DND-41 (cell line): Measurements from ENCODE around the gene TRAPPC10.

ENCODE experiments used
- ATAC-seq: fragments of 200-7000 bp; cut with Tn5 transposase; 3 replicates; pipeline ENCODE4 v1.9.1; 2021; ENCODE audit warnings: low read depth; ENCODE audit not compliant: insufficient read depth
- DNase-seq: peaks from one replicate; pipeline ENCODE4 v3.0.0-alpha.2; 2020
- H2AFZ ChIP-seq: 2 replicates; pipeline ENCODE4 v1.6.0; 2012; ENCODE audit warnings: low read depth, low read length
- H3K27ac ChIP-seq: 2 replicates; pipeline ENCODE4 v1.5.1; 2012; ENCODE audit warnings: low read length, inconsistent platforms
- H3K27me3 ChIP-seq: fragments of 200-600 bp; sonication (generic); 2 replicates; pipeline ENCODE4 v1.6.0; 2012; ENCODE audit warnings: low read length, mild to moderate bottlenecking, inconsistent platforms; ENCODE audit not compliant: insufficient read depth, poor library complexity
- H3K36me3 ChIP-seq: 2 replicates; pipeline ENCODE4 v1.5.1; 2012; ENCODE audit warnings: low read length, inconsistent platforms; ENCODE audit not compliant: insufficient read depth
- H3K4me1 ChIP-seq: 2 replicates; pipeline ENCODE4 v1.5.1; 2012; ENCODE audit warnings: mild to moderate bottlenecking, low read length; ENCODE audit not compliant: insufficient read depth
- H3K4me2 ChIP-seq: 2 replicates; pipeline ENCODE4 v1.6.0; 2012; ENCODE audit warnings: mild to moderate bottlenecking, moderate library complexity, low read length, inconsistent platforms; ENCODE audit not compliant: insufficient read depth
- H3K4me3 ChIP-seq, 2 experiments: fragments of 200-600 bp in 1 of 2; shearing (Covaris generic) in 1 of 2; 2 replicates each; pipeline ENCODE4 v1.5.1; 2012 to 2016; ENCODE audit warnings: inconsistent platforms in 2 of 2, low read length in 2 of 2, mild to moderate bottlenecking in 2 of 2, low read depth in 1 of 2, moderate library complexity in 1 of 2
- H3K79me2 ChIP-seq: 2 replicates; pipeline ENCODE4 v1.6.0; 2012; ENCODE audit warnings: low read length, inconsistent platforms; ENCODE audit not compliant: insufficient read depth
- H3K9ac ChIP-seq: 2 replicates; pipeline ENCODE4 v1.6.0; 2012; ENCODE audit warnings: low read depth, mild to moderate bottlenecking, inconsistent platforms, low read length, moderate library complexity
- H3K9me3 ChIP-seq: 2 replicates; pipeline ENCODE4 v1.5.1; 2012; ENCODE audit warnings: low read length, moderate library complexity, mild to moderate bottlenecking, inconsistent platforms; ENCODE audit not compliant: insufficient read depth, severe bottlenecking
- H4K20me1 ChIP-seq: 2 replicates; pipeline ENCODE4 v1.6.0; 2012; ENCODE audit warnings: low read length; ENCODE audit not compliant: insufficient read depth
- CTCF ChIP-seq: IDR thresholded peaks from 2 replicates; pipeline ENCODE4 v1.5.1; 2012; ENCODE audit warnings: borderline replicate concordance, low read length, moderate library complexity, mild to moderate bottlenecking; ENCODE audit not compliant: poor library complexity, severe bottlenecking; ENCODE audit errors: extremely low read depth
- EZH2 ChIP-seq: IDR thresholded peaks from 3 replicates; pipeline ENCODE4 v1.6.1; 2012; ENCODE audit warnings: borderline replicate concordance, low read depth, mild to moderate bottlenecking, moderate library complexity, low read length, inconsistent platforms; ENCODE audit not compliant: severe bottlenecking

TRAPPC10 gene

GRCh38 chr21:44006017-44006619 lies 6.0 kb upstream of the TRAPPC10 start:
- Histone ChIP-seq H3K27ac (no peak overlapping the region), H3K9ac (no peak overlapping the region), H2AFZ (no peak overlapping the region), H3K27me3 (no peaks in the 10 kb centered on the region), H4K20me1 (no peaks in the 10 kb centered on the region), H3K9me3 (no peaks in the 10 kb centered on the region), H3K4me1 (peaks cover 7% of the 10 kb centered on the region), H3K36me3 (no peaks in the 10 kb centered on the region), H3K4me3 (no peak overlapping the region), H3K79me2 (peaks cover 4% of the 10 kb centered on the region), H3K4me2 (no peak overlapping the region)
- ATAC-seq (no peak), DNase-seq (no peak)
- TF ChIP-seq CTCF, result no peak
- TF ChIP-seq EZH2, result no peak

- H3K4me1 ChIP-seq, result peaks cover 10% of the 10 kb centered on the region
- H3K4me3 ChIP-seq, result no peak overlapping the region
- H3K27me3 ChIP-seq, result no peaks in the 10 kb centered on the region
- no peaks in the 10 kb centered on the region for H4K20me1 ChIP-seq
- no peak overlapping the region for H2AFZ ChIP-seq
- H3K4me2 ChIP-seq, result no peak overlapping the region
- no peaks in the 10 kb centered on the region for H3K36me3 ChIP-seq
- no peak for ATAC-seq
- no peaks in the 10 kb centered on the region for H3K9me3 ChIP-seq
- H3K27ac ChIP-seq, result no peak overlapping the region
- TF ChIP-seq EZH2 (no peak), CTCF (no peak)
- peaks cover 9% of the 10 kb centered on the region for H3K79me2 ChIP-seq
- H3K9ac ChIP-seq, result no peak overlapping the region
- no peak for DNase-seq
Observed at GRCh38 chr21:44006656-44007055, 5.5 kb upstream of the TRAPPC10 start.

- no peaks in the 10 kb centered on the region for H3K27me3 ChIP-seq
- no peak for TF ChIP-seq CTCF
- no peak for TF ChIP-seq EZH2
- no peaks in the 10 kb centered on the region for H3K36me3 ChIP-seq
- H3K9me3 ChIP-seq, result no peaks in the 10 kb centered on the region
- DNase-seq (no peak), ATAC-seq (no peak)
- peak overlapping the region; percentile 75; the same call in 1 of the 2 replicates for H3K4me2 ChIP-seq
- H2AFZ ChIP-seq, result no peak overlapping the region
- H3K9ac ChIP-seq, result no peak overlapping the region
- H3K79me2 ChIP-seq, result peaks cover 46% of the 10 kb centered on the region
- no peak overlapping the region for H3K4me3 ChIP-seq
- peaks cover 33% of the 10 kb centered on the region for H3K4me1 ChIP-seq
- no peak overlapping the region for H3K27ac ChIP-seq
- peaks cover 21% of the 10 kb centered on the region; the same call in 1 of the 2 replicates for H4K20me1 ChIP-seq
Observed at GRCh38 chr21:44010429-44010828, 1.7 kb upstream of the TRAPPC10 start.

- Histone ChIP-seq H3K4me1 (peaks cover 39% of the 10 kb centered on the region), H3K27me3 (no peaks in the 10 kb centered on the region), H3K9me3 (no peaks in the 10 kb centered on the region), H3K4me2 (peak overlapping the region; percentile 75), H3K79me2 (peaks cover 53% of the 10 kb centered on the region), H2AFZ (no peak overlapping the region), H4K20me1 (peaks cover 25% of the 10 kb centered on the region; the same call in 1 of the 2 replicates), H3K36me3 (no peaks in the 10 kb centered on the region), H3K27ac (peak overlapping the region; percentile 50; the same call in 1 of the 2 replicates), H3K9ac (peak overlapping the region; percentile 98), H3K4me3 (peak overlapping the region; percentile 54 to 77; a peak in 3 of 4 replicates)
- DNase-seq (no peak), ATAC-seq (no peak)
- TF ChIP-seq EZH2, result no peak
- TF ChIP-seq CTCF, result no peak
Observed at GRCh38 chr21:44011123-44011522, 986 bp upstream of the TRAPPC10 start.
